OCI-LY1 (cell line): ENCODE measurements around the gene FOXQ1.
"Not testable (repeated sequence)": the region's sequence is repeated elsewhere in the genome, so short reads cannot be mapped to it uniquely, and the experiment has no call there.

ENCODE experiments used
- H2AFZ ChIP-seq: fragments of 200-600 bp; sonication (generic), shearing (Covaris generic); 2 replicates; pipeline ENCODE4 v1.6.0; 2014; ENCODE audit warnings: antibody characterized with exemption, mild to moderate bottlenecking, low read length
- H3F3A ChIP-seq: fragments of 200-600 bp; sonication (generic), shearing (Covaris generic); 2 replicates; pipeline ENCODE4 v1.6.0; 2014; ENCODE audit warnings: mild to moderate bottlenecking, antibody characterized with exemption, low read length, moderate library complexity; ENCODE audit not compliant: insufficient read depth
- H3K27ac ChIP-seq: fragments of 200-600 bp; sonication (generic); 2 replicates; pipeline ENCODE4 v1.5.1; 2014; ENCODE audit warnings: low read length, mixed run types, mild to moderate bottlenecking, low read depth; ENCODE audit not compliant: poor library complexity, severe bottlenecking
- H3K27me3 ChIP-seq: fragments of 200-600 bp; sonication (generic); 2 replicates; pipeline ENCODE4 v1.6.0; 2014; ENCODE audit warnings: antibody characterized with exemption, mild to moderate bottlenecking, low read length, moderate library complexity; ENCODE audit not compliant: insufficient read depth
- H3K36me3 ChIP-seq: fragments of 200-600 bp; sonication (generic); 2 replicates; pipeline ENCODE4 v1.6.1; 2014; ENCODE audit warnings: mild to moderate bottlenecking, antibody characterized with exemption, low read length, moderate library complexity, mixed read lengths; ENCODE audit not compliant: insufficient read depth
- H3K4me1 ChIP-seq: fragments of 200-600 bp; sonication (generic); 2 replicates; pipeline ENCODE4 v1.5.1; 2014; ENCODE audit warnings: mild to moderate bottlenecking, low read length, moderate library complexity; ENCODE audit not compliant: insufficient read depth, severe bottlenecking
- H3K4me2 ChIP-seq: fragments of 200-600 bp; sonication (generic), shearing (Covaris generic); 2 replicates; pipeline ENCODE4 v1.6.1; 2014; ENCODE audit warnings: low read length
- H3K4me3 ChIP-seq: fragments of 200-600 bp; sonication (generic); 2 replicates; pipeline ENCODE4 v1.5.1; 2014; ENCODE audit warnings: low read length, low read depth, mild to moderate bottlenecking, mixed read lengths; ENCODE audit not compliant: poor library complexity, severe bottlenecking
- H3K79me2 ChIP-seq: fragments of 200-600 bp; shearing (Covaris generic); 2 replicates; pipeline ENCODE4 v1.6.1; 2016; ENCODE audit warnings: mixed run types, low read length, mixed read lengths; ENCODE audit not compliant: insufficient read depth
- H3K9ac ChIP-seq: fragments of 200-600 bp; sonication (generic), shearing (Covaris generic); 2 replicates; pipeline ENCODE4 v1.6.1; 2014; ENCODE audit warnings: mild to moderate bottlenecking, low read length, mixed read lengths
- H3K9me2 ChIP-seq: fragments of 200-600 bp; sonication (generic), shearing (Covaris generic); 2 replicates; pipeline ENCODE4 v1.6.1; 2014; ENCODE audit warnings: low read depth, mild to moderate bottlenecking, low read length, mixed read lengths
- H3K9me3 ChIP-seq: fragments of 200-600 bp; shearing (Covaris generic); 2 replicates; pipeline ENCODE4 v1.6.1; 2014; ENCODE audit warnings: low read length, mixed read lengths
- H4K20me1 ChIP-seq: fragments of 200-600 bp; sonication (generic), shearing (Covaris generic); 2 replicates; pipeline ENCODE4 v1.6.0; 2016; ENCODE audit warnings: mild to moderate bottlenecking, low read length; ENCODE audit not compliant: insufficient read depth
- EZH2 ChIP-seq: fragments of 200-600 bp; sonication (generic), shearing (Covaris generic); IDR thresholded peaks from 2 replicates; pipeline ENCODE4 v1.8.0; 2017; ENCODE audit warnings: borderline replicate concordance, mixed run types, mild to moderate bottlenecking, antibody characterized with exemption, low read length, moderate library complexity, mixed read lengths
- TF ChIP-seq, protein P1 (sequence below): fragments of 200-600 bp; sonication (generic), shearing (Covaris generic); IDR thresholded peaks from 2 replicates; pipeline ENCODE4 v1.5.1; 2017; ENCODE audit warnings: mild to moderate bottlenecking, antibody characterized with exemption, low read length, moderate library complexity, mixed read lengths

The FOXQ1 gene

DNA sequence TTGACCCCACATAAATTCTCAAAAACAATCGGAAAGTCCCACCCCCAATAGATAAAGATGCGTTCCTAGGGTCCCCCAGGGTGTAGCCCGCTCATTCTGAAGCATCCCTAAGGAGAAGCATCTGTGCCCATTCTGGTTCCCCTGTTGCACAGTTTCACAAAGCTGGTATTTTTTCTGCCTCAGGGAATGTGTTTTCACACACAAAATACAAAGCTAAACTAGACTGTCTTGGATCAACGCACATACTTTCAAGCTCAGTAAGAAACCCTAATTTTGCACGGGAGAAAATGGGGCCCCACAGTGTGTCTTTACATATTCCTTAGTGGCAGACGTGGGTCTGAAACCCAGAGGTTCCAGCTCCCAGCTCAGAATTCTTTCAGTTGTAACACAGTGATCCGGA is 6.1 kb downstream of the FOXQ1 start:
- no peak overlapping the region for H3K4me2 ChIP-seq
- no peaks in the 10 kb centered on the region for H3K79me2 ChIP-seq
- H4K20me1 ChIP-seq: no peaks in the 10 kb centered on the region
- no peaks in the 10 kb centered on the region for H3F3A ChIP-seq
- no peak overlapping the region for H3K4me3 ChIP-seq
- TF ChIP-seq, protein P1, sequence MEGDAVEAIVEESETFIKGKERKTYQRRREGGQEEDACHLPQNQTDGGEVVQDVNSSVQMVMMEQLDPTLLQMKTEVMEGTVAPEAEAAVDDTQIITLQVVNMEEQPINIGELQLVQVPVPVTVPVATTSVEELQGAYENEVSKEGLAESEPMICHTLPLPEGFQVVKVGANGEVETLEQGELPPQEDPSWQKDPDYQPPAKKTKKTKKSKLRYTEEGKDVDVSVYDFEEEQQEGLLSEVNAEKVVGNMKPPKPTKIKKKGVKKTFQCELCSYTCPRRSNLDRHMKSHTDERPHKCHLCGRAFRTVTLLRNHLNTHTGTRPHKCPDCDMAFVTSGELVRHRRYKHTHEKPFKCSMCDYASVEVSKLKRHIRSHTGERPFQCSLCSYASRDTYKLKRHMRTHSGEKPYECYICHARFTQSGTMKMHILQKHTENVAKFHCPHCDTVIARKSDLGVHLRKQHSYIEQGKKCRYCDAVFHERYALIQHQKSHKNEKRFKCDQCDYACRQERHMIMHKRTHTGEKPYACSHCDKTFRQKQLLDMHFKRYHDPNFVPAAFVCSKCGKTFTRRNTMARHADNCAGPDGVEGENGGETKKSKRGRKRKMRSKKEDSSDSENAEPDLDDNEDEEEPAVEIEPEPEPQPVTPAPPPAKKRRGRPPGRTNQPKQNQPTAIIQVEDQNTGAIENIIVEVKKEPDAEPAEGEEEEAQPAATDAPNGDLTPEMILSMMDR: no peak
- TF ChIP-seq EZH2: no peak
- H3K9me2 ChIP-seq: no peaks in the 10 kb centered on the region
- no peaks in the 10 kb centered on the region; the same call in 1 of the 2 replicates for H3K9me3 ChIP-seq
- H3K27ac ChIP-seq: no peak overlapping the region
- H3K4me1 ChIP-seq: no peaks in the 10 kb centered on the region
- H3K36me3 ChIP-seq: no peaks in the 10 kb centered on the region
- H2AFZ ChIP-seq: no peak overlapping the region
- no peak overlapping the region for H3K9ac ChIP-seq
- no peaks in the 10 kb centered on the region for H3K27me3 ChIP-seq

DNA sequence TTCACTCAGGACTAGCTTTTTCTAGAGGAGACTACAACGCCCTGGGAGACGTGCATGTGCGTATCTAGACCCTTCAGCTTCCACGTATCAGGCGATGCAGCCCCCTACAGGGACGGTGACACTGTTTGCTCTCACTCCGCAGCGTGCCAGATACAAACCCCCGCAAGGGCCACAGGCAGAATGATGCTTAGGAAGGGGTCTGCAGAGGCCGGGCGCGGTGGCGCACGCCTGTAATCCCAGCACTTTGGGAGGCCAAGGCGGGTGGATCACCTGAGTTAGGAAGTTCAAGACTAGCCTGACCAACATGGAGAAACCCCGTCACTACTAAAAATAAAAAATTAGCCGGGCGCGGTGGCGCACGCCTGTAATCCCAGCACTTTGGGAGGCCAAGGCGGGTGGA is 6.7 kb downstream of the FOXQ1 start:
- H3K27ac ChIP-seq, H4K20me1 ChIP-seq, H3K9me3 ChIP-seq, H3K4me1 ChIP-seq, H3K4me2 ChIP-seq, H3K36me3 ChIP-seq, H2AFZ ChIP-seq, H3K4me3 ChIP-seq, H3K79me2 ChIP-seq, H3K27me3 ChIP-seq, H3F3A ChIP-seq, H3K9me2 ChIP-seq, H3K9ac ChIP-seq: not testable (repeated sequence)

- Histone ChIP-seq H3F3A (no peaks in the 10 kb centered on the region), H3K4me1 (no peaks in the 10 kb centered on the region)
Measured at GRCh38 chr6:1321738-1322137, 9.8 kb downstream of the FOXQ1 start.

GRCh38 chr6:1322156-1322555 is 10.3 kb downstream of the FOXQ1 start:
- no peak overlapping the region for H2AFZ ChIP-seq
- H3K4me1 ChIP-seq: no peaks in the 10 kb centered on the region
- H3F3A ChIP-seq: no peaks in the 10 kb centered on the region
- H3K27me3 ChIP-seq: no peaks in the 10 kb centered on the region
- no peak overlapping the region for H3K9ac ChIP-seq
- no peak overlapping the region for H3K27ac ChIP-seq
- no peak for TF ChIP-seq EZH2
- no peaks in the 10 kb centered on the region for H3K9me3 ChIP-seq
- no peak overlapping the region for H3K4me3 ChIP-seq
- no peaks in the 10 kb centered on the region for H3K9me2 ChIP-seq
- H4K20me1 ChIP-seq: no peaks in the 10 kb centered on the region
- H3K36me3 ChIP-seq: no peaks in the 10 kb centered on the region
- no peaks in the 10 kb centered on the region for H3K79me2 ChIP-seq
- H3K4me2 ChIP-seq: no peak overlapping the region

More at GRCh38 chr6:1321738-1322137, 9.8 kb downstream of the FOXQ1 start:
- Histone ChIP-seq H3K36me3 (no peaks in the 10 kb centered on the region), H4K20me1 (no peaks in the 10 kb centered on the region), H3K79me2 (no peaks in the 10 kb centered on the region), H3K9me2 (no peaks in the 10 kb centered on the region), H3K4me2 (no peak overlapping the region), H2AFZ (no peak overlapping the region), H3K4me3 (no peak overlapping the region), H3K9ac (no peak overlapping the region), H3K9me3 (no peaks in the 10 kb centered on the region), H3K27ac (no peak overlapping the region), H3K27me3 (no peaks in the 10 kb centered on the region)
- TF ChIP-seq, protein P1: no peak
- TF ChIP-seq EZH2: no peak
